ENCODE data around the gene IQSEC3. TPM values are rescaled to one million over a fixed set of nuclear protein-coding genes. Genes with fewer than 3 reads are reported as not detected.
"Not testable (repeated sequence)": the region's sequence is repeated elsewhere in the genome, so short reads cannot be mapped to it uniquely, and the experiment has no call there.

The IQSEC3 gene
- total and polyA plus RNA-seq, 10 of the 15 experiments (the other 5 are each of a cell fraction or from before 2014, with no cell fraction given) = not detected

GRCh38 chr12:66782-67504 lies 376 bp downstream of the IQSEC3 start:
- H3K9ac ChIP-seq (ENCODE audit: control insufficient read depth, insufficient read depth, low read length); SMC1A ChIA-PET (ENCODE audit: uncharacterized antibody, unreplicated experiment); H3K4me3 ChIP-seq; intact Hi-C loops (cut with micrococcal nuclease; ENCODE audit: unreplicated experiment); H3K27me3 ChIP-seq (replicated peaks in 1 of 2; ENCODE audit: control insufficient read depth in 2 of 2, insufficient read depth in 2 of 2, low read length in 1 of 2); RAD21 ChIA-PET (ENCODE audit: unreplicated experiment); BruUV-seq (replicated peaks); H3K4me1 ChIP-seq (ENCODE audit: control insufficient read depth, insufficient read depth, low read length); H3K27ac ChIP-seq (ENCODE audit: control insufficient read depth, insufficient read depth); H4K20me1 ChIP-seq (ENCODE audit: control insufficient read depth, insufficient read depth); POLR2A ChIA-PET; H3K36me3 ChIP-seq (ENCODE audit: control insufficient read depth in 2 of 2, insufficient read depth in 2 of 2, low read length in 1 of 2); in situ Hi-C loops (cut with MboI); H3K4me2 ChIP-seq (ENCODE audit: control insufficient read depth, insufficient read depth); H2AFZ ChIP-seq (ENCODE audit: control insufficient read depth, low read depth, low read length); H3K79me2 ChIP-seq (ENCODE audit: control insufficient read depth, insufficient read depth, low read length); H3K9me3 ChIP-seq (replicated peaks; ENCODE audit: control insufficient read depth, insufficient read depth, low read length); CTCF ChIA-PET; DNase-seq (ENCODE audit: low read depth, low spot score): not testable (repeated sequence)
- TF ChIP-seq, protein P1, sequence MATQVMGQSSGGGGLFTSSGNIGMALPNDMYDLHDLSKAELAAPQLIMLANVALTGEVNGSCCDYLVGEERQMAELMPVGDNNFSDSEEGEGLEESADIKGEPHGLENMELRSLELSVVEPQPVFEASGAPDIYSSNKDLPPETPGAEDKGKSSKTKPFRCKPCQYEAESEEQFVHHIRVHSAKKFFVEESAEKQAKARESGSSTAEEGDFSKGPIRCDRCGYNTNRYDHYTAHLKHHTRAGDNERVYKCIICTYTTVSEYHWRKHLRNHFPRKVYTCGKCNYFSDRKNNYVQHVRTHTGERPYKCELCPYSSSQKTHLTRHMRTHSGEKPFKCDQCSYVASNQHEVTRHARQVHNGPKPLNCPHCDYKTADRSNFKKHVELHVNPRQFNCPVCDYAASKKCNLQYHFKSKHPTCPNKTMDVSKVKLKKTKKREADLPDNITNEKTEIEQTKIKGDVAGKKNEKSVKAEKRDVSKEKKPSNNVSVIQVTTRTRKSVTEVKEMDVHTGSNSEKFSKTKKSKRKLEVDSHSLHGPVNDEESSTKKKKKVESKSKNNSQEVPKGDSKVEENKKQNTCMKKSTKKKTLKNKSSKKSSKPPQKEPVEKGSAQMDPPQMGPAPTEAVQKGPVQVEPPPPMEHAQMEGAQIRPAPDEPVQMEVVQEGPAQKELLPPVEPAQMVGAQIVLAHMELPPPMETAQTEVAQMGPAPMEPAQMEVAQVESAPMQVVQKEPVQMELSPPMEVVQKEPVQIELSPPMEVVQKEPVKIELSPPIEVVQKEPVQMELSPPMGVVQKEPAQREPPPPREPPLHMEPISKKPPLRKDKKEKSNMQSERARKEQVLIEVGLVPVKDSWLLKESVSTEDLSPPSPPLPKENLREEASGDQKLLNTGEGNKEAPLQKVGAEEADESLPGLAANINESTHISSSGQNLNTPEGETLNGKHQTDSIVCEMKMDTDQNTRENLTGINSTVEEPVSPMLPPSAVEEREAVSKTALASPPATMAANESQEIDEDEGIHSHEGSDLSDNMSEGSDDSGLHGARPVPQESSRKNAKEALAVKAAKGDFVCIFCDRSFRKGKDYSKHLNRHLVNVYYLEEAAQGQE (IDR thresholded peaks at IDR 0.05; ENCODE audit: low read depth, low read length) = peak; percentile 65; the same call in 1 of the 2 replicates
- 72% methylated on average over 28 of the region's 66 CpGs for WGBS (ENCODE audit: insufficient coverage, insufficient replicate concordance, low lambda C conversion rate, missing lambda C conversion rate)
- ATAC-seq = peak; percentile 88
- peak; percentile 62 for FAIRE-seq

- RAD21 ChIA-PET (ENCODE audit: unreplicated experiment); DNase-seq (ENCODE audit: low read depth, low spot score); ATAC-seq; H3K9me3 ChIP-seq (replicated peaks; ENCODE audit: control insufficient read depth, insufficient read depth, low read length); H3K36me3 ChIP-seq (ENCODE audit: control insufficient read depth in 2 of 2, insufficient read depth in 2 of 2, low read length in 1 of 2); intact Hi-C loops (cut with micrococcal nuclease; ENCODE audit: unreplicated experiment); CTCF ChIA-PET; in situ Hi-C loops (cut with MboI); H3K4me3 ChIP-seq; H3K4me2 ChIP-seq (ENCODE audit: control insufficient read depth, insufficient read depth); BruUV-seq (replicated peaks); H3K27me3 ChIP-seq (replicated peaks in 1 of 2; ENCODE audit: control insufficient read depth in 2 of 2, insufficient read depth in 2 of 2, low read length in 1 of 2); POLR2A ChIA-PET; H4K20me1 ChIP-seq (ENCODE audit: control insufficient read depth, insufficient read depth); H3K4me1 ChIP-seq (ENCODE audit: control insufficient read depth, insufficient read depth, low read length); H2AFZ ChIP-seq (ENCODE audit: control insufficient read depth, low read depth, low read length); H3K27ac ChIP-seq (ENCODE audit: control insufficient read depth, insufficient read depth); SMC1A ChIA-PET (ENCODE audit: uncharacterized antibody, unreplicated experiment); FAIRE-seq; H3K79me2 ChIP-seq (ENCODE audit: control insufficient read depth, insufficient read depth, low read length); H3K9ac ChIP-seq (ENCODE audit: control insufficient read depth, insufficient read depth, low read length): not testable (repeated sequence)
- 60% methylated on average over 3 of the region's 6 CpGs for WGBS (ENCODE audit: insufficient coverage, insufficient replicate concordance, low lambda C conversion rate, missing lambda C conversion rate)
Observed at GRCh38 chr12:69677-70076, 3.1 kb downstream of the IQSEC3 start.

DNA sequence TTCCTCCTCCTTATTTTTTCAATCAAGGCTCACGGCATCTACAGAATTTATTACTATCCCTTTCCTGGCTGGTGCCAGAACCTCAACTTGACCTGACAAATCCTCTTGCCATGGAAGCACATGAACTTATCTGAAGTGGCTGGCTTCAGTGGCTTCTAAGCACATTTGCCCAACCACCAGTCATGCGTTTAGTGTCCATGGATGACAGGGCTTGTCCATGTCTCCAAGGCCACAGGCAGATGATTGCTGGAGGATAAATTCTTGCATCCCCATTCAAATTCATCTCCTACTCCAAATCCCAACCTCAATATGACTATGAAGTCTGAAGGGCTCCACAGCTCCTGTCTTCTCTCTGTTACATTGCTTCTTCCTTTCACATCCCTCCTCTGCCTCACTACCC lies 4.0 kb downstream of the IQSEC3 start:
- H2AFZ ChIP-seq (ENCODE audit: control insufficient read depth, low read depth, low read length); BruUV-seq (replicated peaks); H3K9ac ChIP-seq (ENCODE audit: control insufficient read depth, insufficient read depth, low read length); H3K4me3 ChIP-seq; H3K9me3 ChIP-seq (replicated peaks; ENCODE audit: control insufficient read depth, insufficient read depth, low read length); POLR2A ChIA-PET; H3K36me3 ChIP-seq (ENCODE audit: control insufficient read depth in 2 of 2, insufficient read depth in 2 of 2, low read length in 1 of 2); H3K27ac ChIP-seq (ENCODE audit: control insufficient read depth, insufficient read depth); H3K4me1 ChIP-seq (ENCODE audit: control insufficient read depth, insufficient read depth, low read length); H3K27me3 ChIP-seq (replicated peaks in 1 of 2; ENCODE audit: control insufficient read depth in 2 of 2, insufficient read depth in 2 of 2, low read length in 1 of 2); H3K4me2 ChIP-seq (ENCODE audit: control insufficient read depth, insufficient read depth); H4K20me1 ChIP-seq (ENCODE audit: control insufficient read depth, insufficient read depth); intact Hi-C loops (cut with micrococcal nuclease; ENCODE audit: unreplicated experiment); CTCF ChIA-PET; SMC1A ChIA-PET (ENCODE audit: uncharacterized antibody, unreplicated experiment); RAD21 ChIA-PET (ENCODE audit: unreplicated experiment); in situ Hi-C loops (cut with MboI); FAIRE-seq; H3K79me2 ChIP-seq (ENCODE audit: control insufficient read depth, insufficient read depth, low read length); ATAC-seq; DNase-seq (ENCODE audit: low read depth, low spot score): not testable (repeated sequence)
- 33% methylated on average over 2 of the region's 2 CpGs for WGBS (ENCODE audit: insufficient coverage, insufficient replicate concordance, low lambda C conversion rate, missing lambda C conversion rate)
